GM12865 (cell line): ENCODE results near the gene PMVK.
A peak's percentile ranks its signal among the peaks of the same experiment; 100 is the strongest.

Experiments
- DNase-seq: peaks from one replicate; pipeline ENCODE4 v3.0.0; 2010; ENCODE audit warnings: low read depth
- H3K4me3 ChIP-seq: 2 replicates; pipeline ENCODE4 v1.5.1; 2011; ENCODE audit warnings: mild to moderate bottlenecking, low read depth, low read length, control low read depth
- CTCF ChIP-seq: IDR thresholded peaks from 2 replicates; pipeline ENCODE4 v1.5.1; 2011; ENCODE audit warnings: low read length, control low read depth, low read depth, inconsistent platforms; ENCODE audit not compliant: insufficient read depth; ENCODE audit errors: missing control alignments

Gene PMVK

GRCh38 chr1:154901591-154901990, 34.9 kb downstream of the PMVK start:
- no peak for DNase-seq
- H3K4me3 ChIP-seq: no peak overlapping the region
- no peak for TF ChIP-seq CTCF

GRCh38 chr1:154899041-154899440, 37.5 kb downstream of the PMVK start:
- DNase-seq: no peak
- TF ChIP-seq CTCF: no peak
- H3K4me3 ChIP-seq: no peak overlapping the region

GRCh38 chr1:154896771-154897286, 39.7 kb downstream of the PMVK start:
- H3K4me3 ChIP-seq: no peak overlapping the region
- no peak for DNase-seq
- no peak for TF ChIP-seq CTCF

- TF ChIP-seq CTCF: no peak
- no peak overlapping the region for H3K4me3 ChIP-seq
- DNase-seq: no peak
These were observed 40.7 kb downstream of the PMVK start for GRCh38 chr1:154895798-154896197.

GRCh38 chr1:154891452-154891851, 45.1 kb downstream of the PMVK start:
- no peak for DNase-seq
- H3K4me3 ChIP-seq: no peak overlapping the region
- no peak for TF ChIP-seq CTCF

- TF ChIP-seq CTCF: no peak
- no peak overlapping the region for H3K4me3 ChIP-seq
- DNase-seq: no peak
These were observed 47.8 kb downstream of the PMVK start for GRCh38 chr1:154888757-154889156.

- DNase-seq: peak; percentile 39
- no peak overlapping the region for H3K4me3 ChIP-seq
- TF ChIP-seq CTCF: no peak
These were observed 50.1 kb downstream of the PMVK start for GRCh38 chr1:154886281-154887015.
